ENCODE measurements around the gene EFCAB8.

DNA sequence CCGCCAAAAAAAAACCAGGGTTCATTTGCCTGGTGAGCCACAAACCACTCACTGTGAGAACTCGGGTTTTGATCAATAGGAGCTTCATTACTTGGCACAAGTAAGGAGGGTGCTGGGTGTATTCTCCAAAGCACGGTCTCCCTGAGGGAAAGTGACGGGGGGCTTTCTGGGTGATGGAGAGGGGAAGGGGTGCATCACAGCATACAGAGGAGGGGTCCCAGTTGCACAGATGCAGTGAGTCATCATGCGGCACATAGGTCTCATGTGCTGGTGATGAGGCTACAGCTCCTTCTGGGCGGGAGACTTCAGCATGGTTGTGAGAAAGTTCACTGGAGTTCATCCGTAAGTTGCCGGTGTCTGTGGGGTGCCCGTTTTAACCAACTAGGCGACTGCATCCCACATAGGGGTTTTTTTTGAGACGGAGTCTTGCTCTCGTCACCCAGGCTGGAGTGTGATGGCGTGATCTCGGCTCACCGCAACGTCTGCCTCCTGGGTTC lies 109.3 kb downstream of the EFCAB8 start:
- TF ChIP-seq, protein P1, sequence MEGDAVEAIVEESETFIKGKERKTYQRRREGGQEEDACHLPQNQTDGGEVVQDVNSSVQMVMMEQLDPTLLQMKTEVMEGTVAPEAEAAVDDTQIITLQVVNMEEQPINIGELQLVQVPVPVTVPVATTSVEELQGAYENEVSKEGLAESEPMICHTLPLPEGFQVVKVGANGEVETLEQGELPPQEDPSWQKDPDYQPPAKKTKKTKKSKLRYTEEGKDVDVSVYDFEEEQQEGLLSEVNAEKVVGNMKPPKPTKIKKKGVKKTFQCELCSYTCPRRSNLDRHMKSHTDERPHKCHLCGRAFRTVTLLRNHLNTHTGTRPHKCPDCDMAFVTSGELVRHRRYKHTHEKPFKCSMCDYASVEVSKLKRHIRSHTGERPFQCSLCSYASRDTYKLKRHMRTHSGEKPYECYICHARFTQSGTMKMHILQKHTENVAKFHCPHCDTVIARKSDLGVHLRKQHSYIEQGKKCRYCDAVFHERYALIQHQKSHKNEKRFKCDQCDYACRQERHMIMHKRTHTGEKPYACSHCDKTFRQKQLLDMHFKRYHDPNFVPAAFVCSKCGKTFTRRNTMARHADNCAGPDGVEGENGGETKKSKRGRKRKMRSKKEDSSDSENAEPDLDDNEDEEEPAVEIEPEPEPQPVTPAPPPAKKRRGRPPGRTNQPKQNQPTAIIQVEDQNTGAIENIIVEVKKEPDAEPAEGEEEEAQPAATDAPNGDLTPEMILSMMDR (IDR thresholded peaks at IDR 0.05): no peak
- no peak for TF ChIP-seq POLR2A (IDR thresholded peaks at IDR 0.05)

Measured in heart left ventricle (tissue), 13 donors.